H9 (cell line): Measurements from ENCODE around the gene CXCR4. TPM values are rescaled to one million over a fixed set of nuclear protein-coding genes. Genes with fewer than 3 reads are reported as not detected.

ENCODE experiments used
- DNase-seq: peaks from one replicate; pipeline ENCODE4 v3.0.0-alpha.2; 2017
- H2AFZ ChIP-seq: one replicate; pipeline ENCODE4 v1.6.1; 2013; ENCODE audit warnings: mild to moderate bottlenecking, low read length, control low read depth, moderate library complexity
- H2AK5ac ChIP-seq: 2 replicates; pipeline ENCODE4 v1.6.1; 2013; ENCODE audit warnings: low read length, control low read depth, mixed read lengths; ENCODE audit not compliant: insufficient read length
- H2BK120ac ChIP-seq: one replicate; pipeline ENCODE4 v1.6.1; 2013; ENCODE audit warnings: low read depth, mild to moderate bottlenecking, low read length, control low read depth, inconsistent platforms; ENCODE audit not compliant: poor library complexity, severe bottlenecking
- H2BK12ac ChIP-seq: 2 replicates; pipeline ENCODE4 v1.6.1; 2013; ENCODE audit warnings: low read length, control low read depth, mixed read lengths, low read depth; ENCODE audit not compliant: insufficient read length
- H2BK15ac ChIP-seq: 2 replicates; pipeline ENCODE4 v1.6.1; 2013; ENCODE audit warnings: low read depth, low read length, control low read depth
- H2BK20ac ChIP-seq: one replicate; pipeline ENCODE4 v1.6.1; 2013; ENCODE audit warnings: low read depth, mild to moderate bottlenecking, low read length, control low read depth, inconsistent platforms; ENCODE audit not compliant: poor library complexity, severe bottlenecking
- H2BK5ac ChIP-seq: 2 replicates; pipeline ENCODE4 v1.6.1; 2013; ENCODE audit warnings: low read length, control low read depth, mixed read lengths; ENCODE audit not compliant: insufficient read length
- H3K14ac ChIP-seq: 2 replicates; pipeline ENCODE4 v1.6.1; 2013; ENCODE audit warnings: low read length, control low read depth; ENCODE audit not compliant: insufficient read depth
- H3K18ac ChIP-seq: 2 replicates; pipeline ENCODE4 v1.6.1; 2013; ENCODE audit warnings: low read depth, mild to moderate bottlenecking, mixed read lengths, low read length, control low read depth; ENCODE audit not compliant: insufficient read length
- H3K23ac ChIP-seq: 2 replicates; pipeline ENCODE4 v1.6.1; 2013; ENCODE audit warnings: low read length, control low read depth, mixed read lengths, low read depth; ENCODE audit not compliant: insufficient read length
- H3K23me2 ChIP-seq: 2 replicates; pipeline ENCODE4 v1.6.1; 2013; ENCODE audit warnings: low read depth, mild to moderate bottlenecking, mixed read lengths, low read length, control low read depth; ENCODE audit not compliant: insufficient read length, poor library complexity, severe bottlenecking
- H3K27ac ChIP-seq: 2 replicates; pipeline ENCODE4 v1.5.1; 2013; ENCODE audit warnings: low read length, control low read depth, mixed read lengths, low read depth; ENCODE audit not compliant: insufficient read length
- H3K27me3 ChIP-seq: 2 replicates; pipeline ENCODE4 v1.6.1; 2013; ENCODE audit warnings: low read length, control low read depth, inconsistent platforms; ENCODE audit not compliant: insufficient read depth
- H3K4ac ChIP-seq: 2 replicates; pipeline ENCODE4 v1.6.1; 2013; ENCODE audit warnings: low read depth, mild to moderate bottlenecking, control low read depth, inconsistent platforms, low read length, moderate library complexity
- H3K4me1 ChIP-seq: 2 replicates; pipeline ENCODE4 v1.6.1; 2013; ENCODE audit warnings: low read length, control low read depth, inconsistent platforms; ENCODE audit not compliant: insufficient read depth
- H3K4me2 ChIP-seq: 2 replicates; pipeline ENCODE4 v1.6.1; 2013; ENCODE audit warnings: low read length, control low read depth, mixed read lengths; ENCODE audit not compliant: insufficient read length, insufficient read depth
- H3K56ac ChIP-seq: 2 replicates; pipeline ENCODE4 v1.6.1; 2013; ENCODE audit warnings: low read depth, mild to moderate bottlenecking, mixed read lengths, low read length, control low read depth; ENCODE audit not compliant: insufficient read length
- H3K79me1 ChIP-seq: 2 replicates; pipeline ENCODE4 v1.6.1; 2013; ENCODE audit warnings: low read depth, mild to moderate bottlenecking, moderate library complexity, low read length, control low read depth, inconsistent platforms; ENCODE audit not compliant: insufficient read depth, poor library complexity, severe bottlenecking
- H3K79me2 ChIP-seq: 2 replicates; pipeline ENCODE4 v1.6.1; 2013; ENCODE audit warnings: low read length, control low read depth, inconsistent platforms; ENCODE audit not compliant: insufficient read depth
- H3K9ac ChIP-seq: 2 replicates; pipeline ENCODE4 v1.6.1; 2013; ENCODE audit warnings: low read length, control low read depth, mixed read lengths; ENCODE audit not compliant: insufficient read length; ENCODE audit errors: extremely low read depth
- H3K9me3 ChIP-seq: one replicate; pipeline ENCODE4 v1.6.1; 2013; ENCODE audit warnings: low read depth, low read length, inconsistent platforms; ENCODE audit not compliant: control insufficient read depth
- H3T11ph ChIP-seq: one replicate; pipeline ENCODE4 v1.6.1; 2013; ENCODE audit warnings: mild to moderate bottlenecking, low read length, control low read depth, inconsistent platforms
- H4K20me1 ChIP-seq: one replicate; pipeline ENCODE4 v1.6.1; 2013; ENCODE audit not compliant: control insufficient read depth, insufficient read length, insufficient read depth
- H4K5ac ChIP-seq: 2 replicates; pipeline ENCODE4 v1.6.1; 2013; ENCODE audit warnings: low read depth, mild to moderate bottlenecking, mixed read lengths, low read length, control low read depth; ENCODE audit not compliant: insufficient read length
- H4K8ac ChIP-seq: replicated peaks from 2 replicates; pipeline ENCODE4 v1.6.1; 2013; ENCODE audit warnings: low read length, control low read depth, mixed read lengths, low read depth; ENCODE audit not compliant: insufficient read length
- H4K91ac ChIP-seq: 2 replicates; pipeline ENCODE4 v1.6.1; 2013; ENCODE audit warnings: low read depth, mild to moderate bottlenecking, moderate library complexity, mixed read lengths, low read length, control low read depth; ENCODE audit not compliant: insufficient read length
- H3K27ac Mint-ChIP-seq, 3 experiments: 2 replicates in 2 of 3; 3 replicates in 1 of 3; pipeline ENCODE4 v1.8.0; 2020 to 2021; ENCODE audit warnings: mixed read lengths in 3 of 3, mild to moderate bottlenecking in 1 of 3, moderate library complexity in 1 of 3
- H3K27me3 Mint-ChIP-seq: 2 replicates; pipeline ENCODE4 v1.8.0; 2021; ENCODE audit warnings: low read depth, mild to moderate bottlenecking, moderate library complexity, mixed read lengths
- H3K36me3 Mint-ChIP-seq, 3 experiments: 2 replicates in 2 of 3; 3 replicates in 1 of 3; pipeline ENCODE4 v1.8.0; 2020 to 2021; ENCODE audit warnings: low read depth in 3 of 3, mixed read lengths in 3 of 3; ENCODE audit not compliant: insufficient read depth in 1 of 3
- H3K4me1 Mint-ChIP-seq, 2 experiments: 2 replicates each; pipeline ENCODE4 v1.8.0; 2020; ENCODE audit warnings: mixed read lengths in 2 of 2
- H3K4me3 Mint-ChIP-seq, 2 experiments: 2 replicates in 1 of 2; 3 replicates in 1 of 2; pipeline ENCODE4 v1.8.0; 2020 to 2021; ENCODE audit warnings: mild to moderate bottlenecking in 2 of 2, mixed read lengths in 2 of 2, moderate library complexity in 1 of 2
- H3K9me3 Mint-ChIP-seq, 2 experiments: 2 replicates in 1 of 2; 3 replicates in 1 of 2; pipeline ENCODE4 v1.8.0; 2020; ENCODE audit warnings: mild to moderate bottlenecking in 2 of 2, mixed read lengths in 2 of 2, moderate library complexity in 1 of 2
- WGBS: extraction: QIAGEN DNeasy Blood & Tissue Kit; methylation state at CpG from one replicate; pipeline ENCODE4 v1.1.7; 2013; ENCODE audit warnings: missing lambda C conversion rate, low lambda C conversion rate, mixed read lengths; ENCODE audit not compliant: insufficient read length; ENCODE audit errors: extremely low coverage; 5-methylcytosine and 5-hydroxymethylcytosine counted together
- total RNA-seq: library from RNA; stranded (reverse); gene quantifications from 2 replicates; pipeline ENCODE4 v1.2.1, GENCODE V29; 2021
- TF ChIP-seq, protein P1 (sequence below): fragments of 200-600 bp; sonication (generic); conservative IDR thresholded peaks from 3 replicates; pipeline ENCODE4 v1.8.0; 2021; ENCODE audit warnings: antibody characterized with exemption, mild to moderate bottlenecking

CXCR4 gene
- total RNA-seq, 1 experiment from 2014 or later = 1.0 TPM

DNA sequence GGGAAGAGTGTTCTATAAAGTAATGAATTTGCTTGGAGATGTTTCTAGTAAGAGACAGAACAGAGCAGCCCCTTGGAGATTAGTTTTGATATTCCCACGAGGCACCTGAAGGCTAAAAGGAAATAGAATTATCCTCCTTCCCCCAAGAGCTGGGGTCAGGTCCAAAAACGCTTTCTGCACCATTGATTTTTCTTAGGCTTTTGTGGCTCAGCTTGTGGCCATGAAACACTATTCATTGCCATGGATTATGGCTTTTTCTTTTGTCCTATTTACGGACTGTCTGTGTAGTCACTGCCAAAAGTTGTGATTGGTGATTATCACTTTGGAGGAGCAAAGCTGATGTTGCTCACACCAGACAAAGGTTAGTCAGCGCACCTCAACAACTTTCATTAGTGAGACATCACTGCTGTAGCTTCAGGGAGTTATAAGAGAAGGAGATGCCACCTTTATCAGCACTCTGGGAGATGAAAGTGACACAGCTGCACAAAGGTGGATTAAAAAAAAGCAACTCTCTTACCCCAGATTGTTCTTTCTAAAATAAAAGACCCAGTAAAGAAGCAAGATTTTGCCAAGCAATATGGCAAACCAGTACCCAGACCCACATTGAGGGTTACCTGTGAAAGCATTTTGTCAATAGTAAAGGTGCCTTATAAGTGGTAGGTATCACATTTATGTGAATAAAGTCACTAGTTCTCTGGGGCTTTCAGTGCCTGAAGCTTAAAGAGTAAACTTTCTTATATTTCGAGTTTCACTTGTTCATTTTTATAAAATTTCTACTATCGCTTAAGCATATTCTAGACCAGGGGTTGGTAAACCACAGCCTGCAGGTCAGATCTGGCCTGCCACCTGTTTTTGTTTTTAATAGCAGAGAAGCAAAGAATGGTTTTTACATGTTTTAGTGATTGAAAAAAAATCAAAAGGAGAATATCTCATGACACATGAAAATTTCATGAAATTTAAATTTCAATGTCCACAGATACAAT lies 10.6 kb downstream of the CXCR4 start:
- H2BK5ac ChIP-seq = no peak overlapping the region
- H3K27me3 Mint-ChIP-seq = peaks cover 2% of the 10 kb centered on the region; the same call in 1 of the 2 replicates
- no CpG with 5 or more reads among the region's 6 CpGs for WGBS
- no peak overlapping the region for H3K27ac Mint-ChIP-seq
- H3K56ac ChIP-seq = no peak overlapping the region
- no peaks in the 10 kb centered on the region for H4K20me1 ChIP-seq
- H3K18ac ChIP-seq = no peak overlapping the region
- no peak overlapping the region for H2BK20ac ChIP-seq
- H3K9me3 ChIP-seq = no peaks in the 10 kb centered on the region
- no peaks in the 10 kb centered on the region for H3K79me2 ChIP-seq
- H3K9me3 Mint-ChIP-seq = no peaks in the 10 kb centered on the region
- H3K23ac ChIP-seq = no peak overlapping the region
- no peak overlapping the region for H2AK5ac ChIP-seq
- H2BK12ac ChIP-seq = no peak overlapping the region
- H3K4me2 ChIP-seq = no peak overlapping the region
- no peaks in the 10 kb centered on the region for H3K36me3 Mint-ChIP-seq
- H2AFZ ChIP-seq = no peak overlapping the region
- no peak overlapping the region for H4K5ac ChIP-seq
- no peak overlapping the region for H3K4me3 Mint-ChIP-seq
- no peak overlapping the region for H3T11ph ChIP-seq
- H3K79me1 ChIP-seq = no peaks in the 10 kb centered on the region
- no peak overlapping the region for H2BK120ac ChIP-seq
- no peak overlapping the region for H4K8ac ChIP-seq
- H3K27ac ChIP-seq = no peak overlapping the region
- H3K23me2 ChIP-seq = no peaks in the 10 kb centered on the region
- DNase-seq = no peak
- no peaks in the 10 kb centered on the region for H3K27me3 ChIP-seq
- no peak overlapping the region for H3K4ac ChIP-seq
- no peaks in the 10 kb centered on the region for H3K4me1 ChIP-seq
- no peak overlapping the region for H2BK15ac ChIP-seq
- H3K14ac ChIP-seq = no peak overlapping the region
- H3K4me1 Mint-ChIP-seq = peaks cover 1 to 2% of the 10 kb centered on the region in 2 experiments
- H4K91ac ChIP-seq = no peak overlapping the region
- no peak overlapping the region for H3K9ac ChIP-seq
- TF ChIP-seq, protein P1, sequence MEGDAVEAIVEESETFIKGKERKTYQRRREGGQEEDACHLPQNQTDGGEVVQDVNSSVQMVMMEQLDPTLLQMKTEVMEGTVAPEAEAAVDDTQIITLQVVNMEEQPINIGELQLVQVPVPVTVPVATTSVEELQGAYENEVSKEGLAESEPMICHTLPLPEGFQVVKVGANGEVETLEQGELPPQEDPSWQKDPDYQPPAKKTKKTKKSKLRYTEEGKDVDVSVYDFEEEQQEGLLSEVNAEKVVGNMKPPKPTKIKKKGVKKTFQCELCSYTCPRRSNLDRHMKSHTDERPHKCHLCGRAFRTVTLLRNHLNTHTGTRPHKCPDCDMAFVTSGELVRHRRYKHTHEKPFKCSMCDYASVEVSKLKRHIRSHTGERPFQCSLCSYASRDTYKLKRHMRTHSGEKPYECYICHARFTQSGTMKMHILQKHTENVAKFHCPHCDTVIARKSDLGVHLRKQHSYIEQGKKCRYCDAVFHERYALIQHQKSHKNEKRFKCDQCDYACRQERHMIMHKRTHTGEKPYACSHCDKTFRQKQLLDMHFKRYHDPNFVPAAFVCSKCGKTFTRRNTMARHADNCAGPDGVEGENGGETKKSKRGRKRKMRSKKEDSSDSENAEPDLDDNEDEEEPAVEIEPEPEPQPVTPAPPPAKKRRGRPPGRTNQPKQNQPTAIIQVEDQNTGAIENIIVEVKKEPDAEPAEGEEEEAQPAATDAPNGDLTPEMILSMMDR = no peak
